Non-pigmented ciliary epithelial cell (primary cell): Measurements from ENCODE around the gene SNCA.

ENCODE experiments used
- DNase-seq: peaks from one replicate; pipeline ENCODE4 v3.0.0-alpha.2; 2010; ENCODE audit warnings: low read depth

The SNCA gene

GRCh38 chr4:89704651-89705395 is 132.1 kb downstream of the SNCA start:
- DNase-seq = no peak

DNA sequence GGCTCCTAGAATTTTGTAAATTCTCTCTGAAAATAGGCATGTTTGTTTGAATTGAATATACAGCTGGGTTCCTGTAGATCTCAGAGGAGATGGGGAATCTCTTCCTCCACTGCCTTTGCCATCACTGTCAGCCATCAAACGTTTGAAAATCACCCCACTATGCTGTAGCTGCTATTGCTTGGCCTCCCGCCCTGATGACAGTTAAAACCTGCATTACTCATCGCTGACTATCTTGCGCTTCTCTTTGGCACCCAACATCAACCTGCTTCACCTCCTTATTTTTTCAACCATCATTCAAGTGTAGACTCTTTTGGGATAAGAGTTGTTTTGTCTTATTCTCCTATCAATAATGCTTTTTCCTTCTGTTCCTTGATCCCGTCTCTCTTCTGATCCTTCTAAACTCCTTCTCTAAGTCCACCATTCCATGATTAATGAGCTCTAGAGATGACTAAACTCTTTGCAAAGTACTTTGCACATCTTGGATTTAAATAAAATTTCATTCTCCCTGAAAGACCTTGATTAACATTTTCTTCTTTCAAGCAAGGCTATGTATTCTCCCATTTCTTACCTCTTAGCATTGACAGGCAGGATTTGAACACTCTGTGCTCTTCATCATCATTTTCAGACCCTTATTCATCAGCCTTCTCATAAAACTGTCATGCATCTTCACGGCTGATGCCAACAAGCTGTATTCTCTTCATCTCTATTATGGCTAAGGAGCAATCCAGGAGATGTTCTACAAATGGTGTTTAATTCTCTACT is 133.0 kb downstream of the SNCA start:
- DNase-seq = no peak

GRCh38 chr4:89700766-89701423 is 136.1 kb downstream of the SNCA start:
- no peak for DNase-seq

DNA sequence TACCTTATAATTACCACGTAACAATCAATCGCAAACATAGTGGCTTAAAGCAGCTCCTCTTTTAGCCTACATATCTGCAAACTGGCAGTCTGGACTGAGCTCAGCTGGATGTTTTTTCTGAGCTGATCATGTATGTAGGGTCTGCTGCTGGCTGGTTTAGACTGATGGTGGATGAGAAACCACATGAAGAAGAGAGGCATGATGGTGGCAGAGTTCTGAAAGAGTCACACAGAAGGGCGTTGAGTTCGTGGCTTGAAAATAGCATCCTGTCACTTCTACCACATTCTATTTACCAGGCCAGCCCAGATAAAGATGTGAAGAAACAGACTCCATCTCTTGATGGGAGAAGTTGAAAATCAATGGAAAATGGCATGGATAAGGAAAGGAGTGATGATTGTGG is 151.3 kb downstream of the SNCA start:
- DNase-seq = no peak

- DNase-seq = no peak
Observed at GRCh38 chr4:89685277-89685676, 151.7 kb downstream of the SNCA start.

DNA sequence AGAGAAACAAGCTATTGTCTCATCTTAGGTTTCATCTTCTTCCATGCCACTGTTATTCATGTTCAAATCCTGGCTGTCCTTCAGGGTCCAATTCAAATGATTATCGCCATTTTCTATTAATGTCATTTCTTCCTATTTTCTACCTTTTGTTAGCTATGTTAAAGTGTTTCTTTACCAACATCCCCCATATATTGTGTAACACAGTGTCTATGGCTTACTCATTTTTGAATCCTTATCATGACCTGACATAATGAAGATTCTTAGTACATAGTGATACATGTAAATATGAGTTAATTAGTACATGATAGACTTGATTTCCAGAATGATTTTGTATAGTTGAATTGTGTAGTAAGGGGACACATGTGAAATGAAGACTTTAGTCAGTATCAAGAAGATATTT is 152.4 kb downstream of the SNCA start:
- DNase-seq = no peak

GRCh38 chr4:89682808-89683207 is 154.2 kb downstream of the SNCA start:
- no peak for DNase-seq

DNA sequence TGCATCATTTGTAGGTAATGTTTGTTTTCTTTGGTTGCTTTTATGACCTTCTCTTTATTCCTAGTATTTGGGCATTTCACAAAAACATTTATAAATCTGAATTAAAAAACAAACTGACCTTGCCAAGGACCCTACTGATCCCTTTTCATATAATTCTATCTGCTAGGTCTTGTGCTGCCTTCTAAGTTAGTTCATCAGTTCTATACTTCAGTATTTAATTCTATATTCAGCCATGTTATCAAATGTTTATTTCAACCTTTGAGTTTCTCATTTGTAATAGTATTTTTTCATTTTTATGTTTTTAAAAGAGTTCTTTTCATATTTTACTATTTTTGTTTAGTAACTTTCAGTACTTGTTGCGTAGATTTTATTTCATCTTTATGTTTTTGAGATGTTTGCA is 155.3 kb downstream of the SNCA start:
- no peak for DNase-seq

GRCh38 chr4:89681219-89681618 is 155.7 kb downstream of the SNCA start:
- no peak for DNase-seq

GRCh38 chr4:89674876-89675459 is 162.0 kb downstream of the SNCA start:
- DNase-seq = no peak
